NT2/D1 (cell line): ENCODE measurements around the gene PTPRT.

ENCODE experiments used
- SUZ12 ChIP-seq: IDR thresholded peaks from 2 replicates; pipeline ENCODE4 v1.6.1; 2011; ENCODE audit not compliant: insufficient read length, insufficient read depth; ENCODE audit errors: extremely low read depth
- YY1 ChIP-seq: IDR thresholded peaks from 2 replicates; pipeline ENCODE4 v1.6.1; 2011; ENCODE audit not compliant: insufficient read length, insufficient read depth
- ZNF274 ChIP-seq: IDR thresholded peaks from 2 replicates; pipeline ENCODE4 v1.6.1; 2011; ENCODE audit warnings: mild to moderate bottlenecking, low read depth, low read length

- TF ChIP-seq YY1 (no peak), ZNF274 (no peak), SUZ12 (no peak)
These were observed 227.9 kb downstream of the PTPRT start for GRCh38 chr20:42961771-42962170.
